Cardiac fibroblast (primary cell): ENCODE results near the gene SPSB3.

Experiments
- DNase-seq, 2 donors: peaks; one replicate each; pipeline versions ENCODE4 v3.0.0 to v3.0.0-alpha.2; 2010; ENCODE audit warnings: low read depth in 2 of 2
- H3K4me3 ChIP-seq, 2 donors: replicated peaks in 1 of 2; 1 replicate in 1 of 2; 2 replicates in 1 of 2; pipeline ENCODE4 v1.5.1; 2011; ENCODE audit warnings: low read depth in 2 of 2, low read length in 2 of 2, mild to moderate bottlenecking in 2 of 2, moderate library complexity in 1 of 2
- TF ChIP-seq, protein P1 (sequence below): IDR thresholded peaks from one replicate; pipeline ENCODE4 v1.5.1; 2011; ENCODE audit warnings: low read depth, mild to moderate bottlenecking, low read length, inconsistent platforms

Gene SPSB3

DNA sequence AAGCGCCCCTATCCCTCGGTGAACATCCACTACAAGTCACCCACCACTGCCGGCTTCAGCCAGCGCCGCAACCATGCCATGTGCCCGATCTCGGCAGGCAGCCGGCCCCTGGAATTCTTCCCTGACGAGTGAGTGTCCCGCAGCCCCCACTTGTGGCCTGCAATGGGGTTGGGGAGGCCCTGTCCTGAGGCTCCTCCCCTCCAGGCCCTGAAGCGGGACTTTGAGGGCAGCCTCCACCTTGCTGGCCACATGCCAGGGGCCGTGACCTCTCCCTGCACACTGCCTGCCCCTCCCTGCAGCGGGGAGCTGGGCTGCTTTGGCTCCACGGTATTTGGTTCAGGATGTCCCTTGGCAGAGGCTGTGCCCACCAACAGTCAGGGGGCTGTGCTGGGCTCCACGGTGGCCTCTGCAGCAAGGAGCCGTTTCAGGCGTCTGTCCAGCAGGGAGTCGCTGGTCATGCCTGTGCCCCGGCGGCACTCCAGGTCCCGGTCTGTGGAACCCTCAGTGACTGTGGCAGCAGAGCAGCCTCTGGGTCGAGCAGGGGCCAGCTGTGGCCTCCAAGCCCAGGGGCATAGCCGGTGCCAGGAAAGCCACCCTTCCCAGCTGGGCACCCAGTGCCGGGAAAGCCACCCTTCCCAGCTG is 19.4 kb downstream of the SPSB3 start:
- no peak for DNase-seq
- no peak overlapping the region for H3K4me3 ChIP-seq
- TF ChIP-seq, protein P1, sequence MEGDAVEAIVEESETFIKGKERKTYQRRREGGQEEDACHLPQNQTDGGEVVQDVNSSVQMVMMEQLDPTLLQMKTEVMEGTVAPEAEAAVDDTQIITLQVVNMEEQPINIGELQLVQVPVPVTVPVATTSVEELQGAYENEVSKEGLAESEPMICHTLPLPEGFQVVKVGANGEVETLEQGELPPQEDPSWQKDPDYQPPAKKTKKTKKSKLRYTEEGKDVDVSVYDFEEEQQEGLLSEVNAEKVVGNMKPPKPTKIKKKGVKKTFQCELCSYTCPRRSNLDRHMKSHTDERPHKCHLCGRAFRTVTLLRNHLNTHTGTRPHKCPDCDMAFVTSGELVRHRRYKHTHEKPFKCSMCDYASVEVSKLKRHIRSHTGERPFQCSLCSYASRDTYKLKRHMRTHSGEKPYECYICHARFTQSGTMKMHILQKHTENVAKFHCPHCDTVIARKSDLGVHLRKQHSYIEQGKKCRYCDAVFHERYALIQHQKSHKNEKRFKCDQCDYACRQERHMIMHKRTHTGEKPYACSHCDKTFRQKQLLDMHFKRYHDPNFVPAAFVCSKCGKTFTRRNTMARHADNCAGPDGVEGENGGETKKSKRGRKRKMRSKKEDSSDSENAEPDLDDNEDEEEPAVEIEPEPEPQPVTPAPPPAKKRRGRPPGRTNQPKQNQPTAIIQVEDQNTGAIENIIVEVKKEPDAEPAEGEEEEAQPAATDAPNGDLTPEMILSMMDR: no peak

- no peak for DNase-seq
- TF ChIP-seq, protein P1: no peak
- H3K4me3 ChIP-seq: no peak overlapping the region
These were observed 20.0 kb downstream of the SPSB3 start for GRCh38 chr16:1762196-1762878.

DNA sequence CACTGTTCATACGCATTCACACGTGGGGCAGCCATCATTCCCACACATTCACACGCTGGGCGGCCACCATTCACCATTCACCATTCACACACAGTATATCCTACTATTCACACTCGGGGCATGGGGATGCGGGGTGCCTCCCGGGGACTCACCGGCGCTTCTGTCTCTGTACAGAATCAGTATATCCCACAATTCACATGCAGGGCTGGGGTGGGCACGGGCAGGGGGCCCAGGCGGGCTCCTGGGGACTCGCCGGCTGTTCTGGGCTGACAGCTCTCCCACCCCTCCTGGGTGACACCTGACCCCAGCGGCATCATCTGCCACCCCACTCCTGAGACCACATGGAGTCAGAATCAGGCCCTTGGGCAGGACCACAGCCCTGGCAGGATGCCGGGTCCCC is 20.6 kb downstream of the SPSB3 start:
- TF ChIP-seq, protein P1: no peak
- no peak for DNase-seq
- no peak overlapping the region for H3K4me3 ChIP-seq

GRCh38 chr16:1760911-1761310 is 21.5 kb downstream of the SPSB3 start:
- TF ChIP-seq, protein P1: no peak
- no peak overlapping the region for H3K4me3 ChIP-seq
- no peak for DNase-seq

- no peak for DNase-seq
- no peak overlapping the region for H3K4me3 ChIP-seq
- TF ChIP-seq, protein P1: no peak
These were observed 22.9 kb downstream of the SPSB3 start for GRCh38 chr16:1759511-1759910.

DNA sequence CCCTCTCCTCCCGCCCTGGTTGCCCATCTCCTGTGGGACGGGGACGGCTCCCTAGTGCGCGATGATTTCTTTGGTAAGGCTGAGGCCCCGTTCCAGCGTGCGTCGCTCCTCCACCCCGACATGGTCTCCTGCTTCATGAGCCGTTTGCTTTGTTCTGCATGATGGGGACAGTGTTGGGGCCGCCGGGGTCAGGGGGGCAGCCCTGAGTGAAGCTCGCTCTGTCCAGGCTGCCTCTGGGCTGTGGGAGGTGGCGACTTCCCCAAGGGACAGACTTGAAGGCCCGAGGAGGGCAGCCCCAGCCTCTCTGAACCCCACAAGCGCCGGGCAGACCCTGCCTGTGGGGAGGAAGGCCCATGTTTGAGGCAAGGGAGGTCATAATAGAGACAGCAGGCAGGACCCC is 23.4 kb downstream of the SPSB3 start:
- no peak overlapping the region for H3K4me3 ChIP-seq
- TF ChIP-seq, protein P1: no peak
- no peak for DNase-seq
